HG03520 (cell line): ENCODE measurements around the gene MRPS10.
"Not testable (repeated sequence)": the region's sequence is repeated elsewhere in the genome, so short reads cannot be mapped to it uniquely, and the experiment has no call there.

Experiments used
- ATAC-seq: cut with Tn5 transposase; IDR thresholded peaks from one replicate; pipeline ENCODE4 v1.9.1; 2021; ENCODE audit warnings: mild to moderate bottlenecking, moderate library complexity; ENCODE audit not compliant: unreplicated experiment

Gene MRPS10

DNA sequence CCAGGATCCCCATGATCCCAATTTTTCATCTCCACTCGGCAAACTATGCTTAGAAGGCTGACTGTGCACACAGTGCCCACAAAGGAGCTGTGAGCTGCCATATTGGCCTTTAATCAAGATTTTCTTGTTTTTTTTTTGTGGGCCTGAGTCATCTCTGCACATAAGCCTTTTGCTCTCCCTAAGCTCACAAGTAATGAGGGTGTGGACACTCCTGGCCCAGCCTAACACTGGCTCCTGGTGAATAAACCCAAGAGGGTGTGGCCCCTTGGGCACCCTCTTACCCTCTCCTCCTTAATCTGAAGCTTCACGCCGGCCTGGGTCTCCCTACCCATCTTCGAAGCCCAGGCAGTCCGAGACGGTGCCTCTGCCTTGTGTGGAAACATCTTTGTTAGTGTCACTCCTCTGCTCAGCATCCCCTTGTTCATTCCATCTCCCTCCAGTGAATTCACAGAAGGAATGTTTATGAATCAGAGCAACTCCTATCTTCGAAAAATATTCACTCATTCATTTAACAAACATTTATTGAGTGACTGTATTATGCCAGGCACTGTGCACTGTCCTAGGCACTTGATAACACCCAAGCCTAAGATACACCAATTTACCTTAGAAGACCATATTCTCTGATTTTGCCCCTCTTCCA is 22.2 kb upstream of the MRPS10 start:
- ATAC-seq = no peak

- ATAC-seq = no peak
These were observed 21.7 kb upstream of the MRPS10 start for GRCh38 chr6:42239333-42239732.

GRCh38 chr6:42237857-42238256 is 20.2 kb upstream of the MRPS10 start:
- ATAC-seq = no peak

GRCh38 chr6:42236682-42237473 is 19.2 kb upstream of the MRPS10 start:
- ATAC-seq = no peak

DNA sequence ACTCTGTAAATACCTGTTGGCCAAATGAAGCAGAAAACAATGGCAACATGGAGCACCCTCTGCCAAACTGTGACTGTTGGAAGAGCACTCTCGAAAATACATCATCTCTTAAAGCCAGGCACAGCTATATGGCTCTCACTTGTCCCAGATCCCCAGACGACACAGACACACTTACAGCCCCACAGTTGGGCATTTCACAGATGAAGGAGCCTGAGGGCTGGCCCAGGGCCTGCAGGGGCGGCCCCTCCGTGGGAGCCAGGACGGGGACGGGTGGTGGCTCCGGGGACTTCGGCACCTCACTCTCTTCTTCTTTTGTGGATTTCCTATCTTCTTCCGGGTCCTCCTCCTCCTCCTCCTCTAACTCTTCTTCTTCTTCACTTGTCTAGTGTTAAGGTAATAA is 18.4 kb upstream of the MRPS10 start:
- ATAC-seq = no peak

- no peak for ATAC-seq
These were observed 14.4 kb upstream of the MRPS10 start for GRCh38 chr6:42232035-42232434.

DNA sequence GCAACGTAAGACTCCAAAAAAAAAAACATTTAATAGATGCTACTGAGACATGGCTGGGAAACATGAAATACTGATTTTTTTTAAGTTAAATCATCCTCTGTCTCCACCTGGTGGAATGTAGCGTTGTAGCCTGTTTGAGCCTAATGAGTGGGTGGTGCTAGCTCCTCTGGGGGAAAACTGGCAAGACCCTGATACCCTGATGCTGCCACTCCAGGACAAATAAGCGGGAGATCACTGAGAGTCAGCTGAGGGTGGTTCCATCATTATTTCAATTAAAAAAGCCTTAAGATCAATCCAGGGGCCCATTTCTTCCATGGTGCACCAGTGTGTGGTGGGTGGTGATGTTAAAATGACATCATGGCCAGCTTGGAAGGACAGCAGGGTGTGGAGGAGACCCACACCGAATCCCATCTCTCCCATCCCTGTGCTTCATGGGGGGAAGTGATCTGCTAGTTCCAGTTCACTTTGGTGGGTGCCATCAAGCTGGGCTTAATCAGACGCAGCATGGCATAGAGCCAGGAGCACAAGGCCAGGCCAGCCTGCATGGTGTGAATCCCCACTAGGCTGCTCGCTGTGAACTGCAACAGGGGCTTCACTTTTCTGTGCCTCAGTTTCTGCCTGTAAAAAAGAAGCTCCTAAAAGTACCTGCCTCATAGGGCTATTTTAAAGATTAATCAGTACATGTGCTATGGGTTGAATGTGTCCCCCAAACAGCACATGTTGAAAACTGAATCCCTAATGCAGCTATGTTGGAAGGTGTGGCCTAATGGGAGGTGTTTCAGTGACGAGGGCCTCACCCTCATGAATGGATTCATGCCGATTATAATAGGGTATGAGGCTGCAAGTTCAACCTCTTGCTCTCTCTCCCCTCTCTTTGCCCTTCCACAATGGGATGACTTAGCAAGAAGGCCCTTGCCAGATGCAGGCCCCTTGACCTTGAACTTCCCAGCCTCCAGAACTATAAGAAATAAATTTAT is 13.0 kb upstream of the MRPS10 start:
- no peak for ATAC-seq

DNA sequence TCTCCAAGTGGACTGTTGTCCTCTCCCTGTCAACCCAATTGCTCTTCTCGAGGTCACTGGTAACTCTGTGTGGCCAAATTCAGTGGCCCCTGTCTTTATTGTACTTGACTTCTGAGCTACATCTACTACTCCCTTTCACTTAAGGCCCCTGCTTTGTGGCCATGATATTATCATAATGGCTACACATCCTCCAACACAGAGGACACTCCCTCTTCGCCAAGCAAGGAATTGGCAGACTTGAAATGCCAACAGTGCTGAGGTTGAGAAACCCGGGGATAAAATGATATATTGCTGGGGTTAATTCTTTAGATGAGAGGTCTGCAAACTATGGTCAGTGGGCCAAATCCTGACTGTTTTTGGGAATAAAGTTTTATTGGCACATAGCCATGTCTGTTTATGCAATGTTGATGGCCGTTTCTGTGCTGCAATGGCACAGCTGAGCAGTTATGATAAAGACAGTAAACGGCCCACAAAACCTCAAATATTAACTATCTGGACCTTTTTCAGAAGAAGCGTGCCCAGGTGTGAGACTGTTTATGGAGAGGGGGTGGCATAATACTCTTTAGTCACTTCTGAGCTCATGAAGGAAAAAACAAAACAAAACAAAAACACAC is 12.0 kb upstream of the MRPS10 start:
- no peak for ATAC-seq

GRCh38 chr6:42228305-42228704 is 10.6 kb upstream of the MRPS10 start:
- no peak for ATAC-seq

- ATAC-seq = no peak
These were observed 9.7 kb upstream of the MRPS10 start for GRCh38 chr6:42227173-42227850.

DNA sequence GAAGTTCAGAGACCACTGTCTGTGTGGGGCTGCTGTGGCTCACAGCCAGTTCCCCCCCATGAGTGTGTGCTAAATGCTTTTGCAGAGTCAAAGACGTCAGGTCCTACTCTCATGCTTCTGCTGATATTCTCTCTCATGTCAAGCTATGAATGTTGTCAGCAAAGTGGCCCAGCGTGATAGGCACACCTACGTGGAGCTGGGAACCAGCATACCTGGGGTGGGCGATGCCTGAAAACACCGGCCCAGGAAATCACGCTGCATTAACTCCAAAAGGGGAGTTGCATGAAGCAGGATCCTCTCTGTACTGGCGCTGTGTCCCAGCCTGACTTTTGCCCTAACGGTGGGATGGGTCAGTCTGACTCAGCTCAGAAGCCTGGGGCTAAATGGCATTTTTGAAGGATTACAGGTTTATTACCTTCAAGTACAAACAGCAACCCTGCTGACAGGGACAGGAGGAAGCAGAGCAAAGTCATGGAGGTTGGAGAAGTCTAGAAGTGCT is 9.0 kb upstream of the MRPS10 start:
- no peak for ATAC-seq

- no peak for ATAC-seq
These were observed 8.5 kb upstream of the MRPS10 start for GRCh38 chr6:42226161-42226611.

- ATAC-seq = no peak
These were observed 7.8 kb upstream of the MRPS10 start for GRCh38 chr6:42225419-42225818.

GRCh38 chr6:42225029-42225339 is 7.3 kb upstream of the MRPS10 start:
- no peak for ATAC-seq

GRCh38 chr6:42224222-42225028 is 6.8 kb upstream of the MRPS10 start:
- peak; percentile 92 for ATAC-seq

DNA sequence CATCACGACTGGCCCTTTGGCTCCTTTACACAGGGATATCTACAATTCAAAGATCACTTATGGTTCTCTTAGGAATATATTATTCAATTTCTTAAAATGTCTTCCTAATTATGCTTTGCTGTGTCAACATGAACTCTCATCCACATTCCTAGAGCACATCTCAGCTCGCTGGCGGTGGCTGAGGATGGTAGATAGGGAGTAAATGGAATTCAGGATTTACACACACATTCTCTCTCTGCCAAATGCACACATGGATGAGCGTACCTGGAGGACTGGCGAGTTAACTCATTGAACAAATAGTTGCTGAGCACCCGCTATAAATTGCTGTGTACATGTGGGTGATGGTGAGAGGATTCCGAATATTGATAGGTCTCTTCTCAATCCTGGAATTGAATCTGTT is 4.8 kb upstream of the MRPS10 start:
- no peak for ATAC-seq

GRCh38 chr6:42221546-42221945 is 3.9 kb upstream of the MRPS10 start:
- ATAC-seq = no peak

DNA sequence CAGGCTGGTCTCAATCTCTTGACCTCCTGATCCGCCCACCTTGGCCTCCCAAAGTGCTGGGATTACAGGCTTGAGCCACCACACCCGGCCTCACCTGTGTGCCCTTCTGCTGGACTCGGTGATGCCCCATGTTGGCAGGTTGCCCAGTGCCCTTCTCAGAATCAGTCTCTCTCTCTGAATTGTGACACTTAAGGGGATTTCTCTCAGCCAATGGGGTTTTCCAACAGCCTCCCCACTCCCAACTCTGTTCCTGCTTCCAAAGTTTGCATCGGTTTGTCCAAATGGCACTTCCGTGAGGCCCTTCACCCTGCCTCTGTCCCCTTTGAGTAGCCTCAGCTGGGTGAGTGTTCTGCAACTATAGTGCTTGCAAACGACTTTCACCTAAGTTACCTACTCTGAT is 3.1 kb upstream of the MRPS10 start:
- ATAC-seq = no peak

DNA sequence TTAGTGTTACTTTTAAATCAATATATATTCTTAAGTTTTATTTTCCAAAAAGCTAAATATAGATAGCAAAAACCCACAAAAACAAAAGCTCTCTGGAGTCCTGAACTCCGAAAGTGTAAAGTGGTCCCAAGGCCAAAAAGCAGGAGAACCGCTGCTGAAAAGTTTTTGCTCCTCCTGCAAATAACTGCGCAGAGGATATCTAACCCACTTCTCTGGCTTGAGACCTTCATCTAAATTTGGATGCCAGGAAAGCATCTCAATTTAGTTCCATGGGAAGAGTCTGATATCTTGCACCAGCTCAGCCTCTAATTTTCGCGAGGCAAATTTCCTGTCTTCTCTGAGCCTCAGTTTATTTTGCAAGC is 523 bp downstream of the MRPS10 start:
- ATAC-seq = no peak

GRCh38 chr6:42216495-42216894 is 1.2 kb downstream of the MRPS10 start:
- ATAC-seq = not testable (repeated sequence)
